GM11168 (cell line): ENCODE measurements around the gene TOLLIP.

ENCODE experiments used
- in situ Hi-C: fragments of 300-500 bp; cut with MboI; formaldehyde crosslinking; loops from one replicate; pipeline ENCODE4 v1.12.0; 2022; ENCODE audit warnings: low sequenced_read_pairs; ENCODE audit not compliant: unreplicated experiment

TOLLIP gene

DNA sequence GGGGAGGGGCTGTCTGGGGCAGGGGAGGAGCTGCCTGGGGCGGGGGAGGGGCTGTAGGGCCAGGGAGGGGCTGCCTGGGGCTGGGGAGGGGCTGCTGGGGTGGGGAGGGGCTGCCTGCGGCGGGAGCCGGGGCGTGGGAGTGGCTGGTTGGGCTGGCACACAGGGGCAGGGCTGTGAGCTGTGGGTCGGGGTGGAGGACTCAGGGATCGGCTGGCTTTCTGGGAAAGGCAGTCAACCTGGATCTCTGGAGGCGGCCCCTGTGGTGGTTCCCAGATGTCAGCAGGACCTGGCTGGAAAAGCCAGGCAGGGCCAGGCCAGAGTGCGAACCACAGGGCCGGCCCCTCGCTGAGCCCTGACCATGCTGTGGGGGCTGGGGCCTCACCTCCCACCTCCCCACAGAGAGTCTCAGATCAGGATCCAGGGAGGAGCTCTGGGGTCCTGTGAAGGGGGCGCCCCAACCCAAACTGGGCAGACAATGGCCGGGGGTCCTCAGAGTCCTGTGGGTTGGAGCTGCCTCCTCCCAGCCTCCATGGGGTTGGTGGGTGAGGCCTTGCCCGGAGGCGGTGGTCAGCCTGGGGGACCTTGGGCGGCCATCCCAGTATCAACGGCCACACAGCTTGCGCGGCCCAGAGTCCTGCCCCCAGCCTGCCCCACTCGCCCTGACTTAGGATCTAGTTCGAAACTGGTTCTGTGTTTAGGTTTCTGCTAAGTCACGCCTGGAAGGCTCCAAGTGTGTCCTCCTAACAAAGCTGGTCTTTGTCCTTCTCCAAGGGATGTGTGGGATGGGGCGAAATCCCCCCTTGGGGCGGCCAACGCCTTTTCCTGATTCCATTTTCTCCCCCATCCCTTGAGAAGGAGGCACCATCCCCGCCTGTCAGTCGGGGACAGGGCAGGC, 84.7 kb downstream of the TOLLIP start:
- in situ Hi-C loops, result loop anchor here (25.0 kb wide), 1 partner anchor 288 kb away; no protein-coding TSS in a partner anchor
